Measurements from ENCODE around the gene MSH2. TPM values are rescaled to one million over a fixed set of nuclear protein-coding genes. Genes with fewer than 3 reads are reported as not detected.
"Not testable (repeated sequence)": the region's sequence is repeated elsewhere in the genome, so short reads cannot be mapped to it uniquely, and the experiment has no call there.

MSH2 gene
- total and polyA plus RNA-seq, 8 donors, result 3.1 to 31.5 (median 7.2) TPM

- H3K4me1 ChIP-seq, result no peaks in the 10 kb centered on the region
- DNase-seq, result no peak
- H3K27me3 ChIP-seq, result no peaks in the 10 kb centered on the region
- peaks cover 0 to 97% (median 76%) of the 10 kb centered on the region in 4 donors for H3K36me3 ChIP-seq
- H3K4me3 ChIP-seq, result no peak overlapping the region
- intact Hi-C loops (cut with DNase I; ENCODE audit: low total_unique reads), result no loop called here
- no peak overlapping the region for H3K27ac ChIP-seq
- WGBS, 5 donors, result 94 to 98% (median 95%) methylated on average over 6 to 7 of the region's 7 CpGs
- no peaks in the 10 kb centered on the region for H3K9me3 ChIP-seq
- TF ChIP-seq POLR2A (IDR thresholded peaks at IDR 0.05) (no peak), EP300 (IDR thresholded peaks at IDR 0.05) (no peak), POLR2AphosphoS5 (IDR thresholded peaks at IDR 0.05) (no peak), CTCF (IDR thresholded peaks at IDR 0.05) (no peak)
These were observed 11.9 kb downstream of the MSH2 start for GRCh38 chr2:47414682-47415458.

GRCh38 chr2:47420214-47420613 lies 17.3 kb downstream of the MSH2 start:
- no peak overlapping the region for H3K27ac ChIP-seq
- TF ChIP-seq CTCF (IDR thresholded peaks at IDR 0.05) (no peak), POLR2A (IDR thresholded peaks at IDR 0.05) (no peak), EP300 (IDR thresholded peaks at IDR 0.05) (no peak), POLR2AphosphoS5 (IDR thresholded peaks at IDR 0.05) (no peak)
- intact Hi-C loops (cut with DNase I; ENCODE audit: low total_unique reads), result no loop called here
- 87 to 93% (median 91%) methylated on average over 2 of the region's 2 CpGs for WGBS, 5 donors
- no peak overlapping the region for H3K4me3 ChIP-seq
- H3K27me3 ChIP-seq, result no peaks in the 10 kb centered on the region
- peaks cover 8 to 76% (median 59%) of the 10 kb centered on the region in 4 donors for H3K36me3 ChIP-seq
- H3K9me3 ChIP-seq, result no peaks in the 10 kb centered on the region
- no peak for DNase-seq
- no peaks in the 10 kb centered on the region for H3K4me1 ChIP-seq

- H3K4me1 ChIP-seq; H3K9me3 ChIP-seq; intact Hi-C loops (cut with DNase I; ENCODE audit: low total_unique reads); DNase-seq; H3K27ac ChIP-seq; H3K4me3 ChIP-seq; H3K27me3 ChIP-seq: not testable (repeated sequence)
- peaks cover 8 to 74% (median 57%) of the 10 kb centered on the region in 4 donors for H3K36me3 ChIP-seq
- 88 to 93% (median 89%) methylated on average over 10 of the region's 10 CpGs for WGBS, 5 donors
These were observed 17.7 kb downstream of the MSH2 start for GRCh38 chr2:47420683-47421082.

- H3K36me3 ChIP-seq, result peaks cover 8 to 67% (median 49%) of the 10 kb centered on the region in 4 donors
- no peaks in the 10 kb centered on the region for H3K27me3 ChIP-seq
- 87 to 99% (median 96%) methylated on average over 4 of the region's 4 CpGs for WGBS, 5 donors
- intact Hi-C loops (cut with DNase I; ENCODE audit: low total_unique reads), result no loop called here
- no peak for DNase-seq
- TF ChIP-seq POLR2AphosphoS5 (IDR thresholded peaks at IDR 0.05) (no peak), EP300 (IDR thresholded peaks at IDR 0.05) (no peak), CTCF (IDR thresholded peaks at IDR 0.05) (no peak), POLR2A (IDR thresholded peaks at IDR 0.05) (no peak)
- no peaks in the 10 kb centered on the region for H3K4me1 ChIP-seq
- H3K27ac ChIP-seq, result no peak overlapping the region
- no peaks in the 10 kb centered on the region for H3K9me3 ChIP-seq
- no peak overlapping the region for H3K4me3 ChIP-seq
These were observed 19.1 kb downstream of the MSH2 start for GRCh38 chr2:47422016-47422415.

- no peak overlapping the region for H3K4me3 ChIP-seq
- no peak for DNase-seq
- TF ChIP-seq EP300 (IDR thresholded peaks at IDR 0.05) (no peak), POLR2AphosphoS5 (IDR thresholded peaks at IDR 0.05) (no peak), POLR2A (IDR thresholded peaks at IDR 0.05) (no peak), CTCF (IDR thresholded peaks at IDR 0.05) (no peak)
- intact Hi-C loops (cut with DNase I; ENCODE audit: low total_unique reads), result no loop called here
- no peak overlapping the region for H3K27ac ChIP-seq
- no peaks in the 10 kb centered on the region for H3K4me1 ChIP-seq
- peaks cover 8 to 61% (median 43%) of the 10 kb centered on the region in 4 donors for H3K36me3 ChIP-seq
- 71 to 76% (median 75%) methylated on average over 2 of the region's 2 CpGs for WGBS, 5 donors
- no peaks in the 10 kb centered on the region for H3K27me3 ChIP-seq
- no peaks in the 10 kb centered on the region for H3K9me3 ChIP-seq
These were observed 19.6 kb downstream of the MSH2 start for GRCh38 chr2:47422560-47422959.
